Osteoblast (primary cell): ENCODE data around the gene SOS1. TPM values are rescaled to one million over a fixed set of nuclear protein-coding genes. Genes with fewer than 3 reads are reported as not detected.

Experiments
- DNase-seq: peaks from one replicate; pipeline ENCODE4 v3.0.0; 2011; ENCODE audit warnings: low spot score, mixed read lengths; ENCODE audit not compliant: insufficient read length; ENCODE audit errors: missing footprints
- H2AFZ ChIP-seq: 2 replicates; pipeline ENCODE4 v1.6.0; 2011; ENCODE audit warnings: mild to moderate bottlenecking, low read length
- H3K27ac ChIP-seq: 2 replicates; pipeline ENCODE4 v1.5.1; 2011; ENCODE audit warnings: mild to moderate bottlenecking, low read depth, low read length, moderate library complexity
- H3K27me3 ChIP-seq: 2 replicates; pipeline ENCODE4 v1.6.0; 2012; ENCODE audit warnings: mild to moderate bottlenecking, control low read depth, inconsistent platforms, low read length, moderate library complexity; ENCODE audit not compliant: insufficient read depth
- H3K36me3 ChIP-seq: 2 replicates; pipeline ENCODE4 v1.5.1; 2011; ENCODE audit warnings: mild to moderate bottlenecking, low read length, control low read depth, moderate library complexity; ENCODE audit not compliant: insufficient read depth
- H3K4me1 ChIP-seq: 2 replicates; pipeline ENCODE4 v1.5.1; 2011; ENCODE audit warnings: mild to moderate bottlenecking, low read length, control low read depth, moderate library complexity; ENCODE audit not compliant: insufficient read depth
- H3K4me2 ChIP-seq: 2 replicates; pipeline ENCODE4 v1.6.0; 2011; ENCODE audit warnings: mild to moderate bottlenecking, low read length; ENCODE audit not compliant: insufficient read depth
- H3K4me3 ChIP-seq: fragments of 200-600 bp; sonication (generic); 3 replicates; pipeline ENCODE4 v1.5.1; 2012; ENCODE audit warnings: mild to moderate bottlenecking, low read length, inconsistent platforms; ENCODE audit not compliant: insufficient read depth
- H3K79me2 ChIP-seq: 2 replicates; pipeline ENCODE4 v1.6.0; 2012; ENCODE audit warnings: mild to moderate bottlenecking, low read length, control low read depth, inconsistent platforms; ENCODE audit not compliant: insufficient read depth
- H3K9me3 ChIP-seq: 2 replicates; pipeline ENCODE4 v1.5.1; 2011; ENCODE audit warnings: low read depth, low read length, control low read depth
- H4K20me1 ChIP-seq: 2 replicates; pipeline ENCODE4 v1.6.0; 2012; ENCODE audit warnings: mild to moderate bottlenecking, low read length, control low read depth; ENCODE audit not compliant: insufficient read depth
- total RNA-seq: library from RNA; depleted of rRNA; stranded (reverse); fragments of >200 nt; gene quantifications from 2 replicates; pipeline ENCODE4 v1.2.3, GENCODE V29; 2012
- TF ChIP-seq, protein P1 (sequence below): IDR thresholded peaks from 2 replicates; pipeline ENCODE4 v1.5.1; 2011; ENCODE audit warnings: mild to moderate bottlenecking, low read depth, low read length, moderate library complexity; ENCODE audit errors: extremely low read depth

SOS1 gene
- total RNA-seq, 1 donor = 28.6 TPM

DNA sequence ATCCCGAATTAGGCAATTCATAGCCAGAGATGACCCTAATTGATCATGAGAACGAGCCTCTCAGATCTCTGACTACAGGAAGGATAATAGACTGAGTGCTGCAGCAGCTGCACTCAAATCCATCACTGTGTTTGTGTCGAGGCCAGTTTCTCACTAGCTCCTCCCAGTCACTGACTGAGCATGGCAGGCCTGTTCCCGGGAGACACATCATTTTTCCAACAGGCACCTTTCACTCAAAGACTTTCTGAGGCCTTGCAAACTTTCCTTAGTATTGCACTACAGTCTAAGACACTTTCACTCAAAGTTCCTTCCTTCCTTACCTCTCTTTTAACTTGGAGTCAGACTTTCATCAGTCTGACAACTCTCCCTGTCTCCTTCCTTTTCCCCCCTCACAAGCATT lies 13.7 kb downstream of the SOS1 start:
- no peak overlapping the region for H3K4me3 ChIP-seq

DNA sequence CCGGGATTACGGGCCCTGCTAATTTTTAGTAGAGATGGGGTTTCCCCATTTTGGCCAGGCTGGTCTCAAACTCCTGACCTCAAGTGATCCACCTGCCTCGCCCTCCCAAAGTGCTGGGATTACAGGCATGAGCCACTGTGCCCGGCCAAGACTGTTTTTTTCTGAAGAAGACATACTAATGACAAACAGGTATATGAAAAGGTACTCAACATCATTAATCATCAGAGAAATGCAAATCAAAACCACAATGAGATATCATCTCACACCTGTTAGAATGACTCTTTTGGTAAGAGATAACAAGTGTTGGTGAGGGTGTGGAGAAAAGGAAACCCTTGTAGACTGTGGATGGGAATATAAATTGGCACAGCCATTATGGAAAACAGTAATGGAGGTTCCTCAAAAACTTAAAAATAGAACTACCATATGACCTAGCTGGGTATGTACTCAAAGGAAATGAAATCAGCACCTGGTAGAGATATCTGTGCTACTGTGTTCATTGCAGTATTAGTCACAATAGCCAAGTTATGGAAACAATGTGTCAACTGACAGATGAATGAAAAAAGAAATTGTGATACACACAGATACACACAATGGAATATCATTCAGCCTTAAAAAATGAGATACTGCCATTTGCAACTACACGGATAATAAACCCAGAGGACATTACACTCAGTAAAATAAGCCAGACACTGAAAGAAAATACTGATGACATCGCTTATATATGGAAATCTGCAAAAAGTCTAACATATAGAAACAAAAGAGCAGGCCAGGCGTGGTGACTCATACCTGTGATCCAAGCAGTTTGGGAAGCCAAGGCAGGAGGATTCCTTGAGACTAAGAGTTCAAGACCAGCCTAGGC lies 20.8 kb downstream of the SOS1 start:
- Histone ChIP-seq H2AFZ (no peak overlapping the region), H3K36me3 (no peaks in the 10 kb centered on the region), H3K27me3 (no peaks in the 10 kb centered on the region), H3K27ac (no peak overlapping the region), H3K4me1 (peaks cover 4% of the 10 kb centered on the region), H3K79me2 (peaks cover 90% of the 10 kb centered on the region), H4K20me1 (peaks cover 42% of the 10 kb centered on the region), H3K4me3 (no peak overlapping the region), H3K4me2 (no peak overlapping the region), H3K9me3 (no peaks in the 10 kb centered on the region)
- no peak for DNase-seq
- TF ChIP-seq, protein P1, sequence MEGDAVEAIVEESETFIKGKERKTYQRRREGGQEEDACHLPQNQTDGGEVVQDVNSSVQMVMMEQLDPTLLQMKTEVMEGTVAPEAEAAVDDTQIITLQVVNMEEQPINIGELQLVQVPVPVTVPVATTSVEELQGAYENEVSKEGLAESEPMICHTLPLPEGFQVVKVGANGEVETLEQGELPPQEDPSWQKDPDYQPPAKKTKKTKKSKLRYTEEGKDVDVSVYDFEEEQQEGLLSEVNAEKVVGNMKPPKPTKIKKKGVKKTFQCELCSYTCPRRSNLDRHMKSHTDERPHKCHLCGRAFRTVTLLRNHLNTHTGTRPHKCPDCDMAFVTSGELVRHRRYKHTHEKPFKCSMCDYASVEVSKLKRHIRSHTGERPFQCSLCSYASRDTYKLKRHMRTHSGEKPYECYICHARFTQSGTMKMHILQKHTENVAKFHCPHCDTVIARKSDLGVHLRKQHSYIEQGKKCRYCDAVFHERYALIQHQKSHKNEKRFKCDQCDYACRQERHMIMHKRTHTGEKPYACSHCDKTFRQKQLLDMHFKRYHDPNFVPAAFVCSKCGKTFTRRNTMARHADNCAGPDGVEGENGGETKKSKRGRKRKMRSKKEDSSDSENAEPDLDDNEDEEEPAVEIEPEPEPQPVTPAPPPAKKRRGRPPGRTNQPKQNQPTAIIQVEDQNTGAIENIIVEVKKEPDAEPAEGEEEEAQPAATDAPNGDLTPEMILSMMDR = no peak

More for the DNA sequence above, 13.7 kb downstream of the SOS1 start:
- Histone ChIP-seq H3K4me2 (no peak overlapping the region), H2AFZ (no peak overlapping the region), H3K27ac (no peak overlapping the region), H4K20me1 (peaks cover 39% of the 10 kb centered on the region), H3K4me1 (no peaks in the 10 kb centered on the region), H3K27me3 (no peaks in the 10 kb centered on the region), H3K9me3 (no peaks in the 10 kb centered on the region), H3K36me3 (no peaks in the 10 kb centered on the region), H3K79me2 (peaks cover 91% of the 10 kb centered on the region)
- TF ChIP-seq, protein P1 = no peak
- DNase-seq = peak; percentile 84

DNA sequence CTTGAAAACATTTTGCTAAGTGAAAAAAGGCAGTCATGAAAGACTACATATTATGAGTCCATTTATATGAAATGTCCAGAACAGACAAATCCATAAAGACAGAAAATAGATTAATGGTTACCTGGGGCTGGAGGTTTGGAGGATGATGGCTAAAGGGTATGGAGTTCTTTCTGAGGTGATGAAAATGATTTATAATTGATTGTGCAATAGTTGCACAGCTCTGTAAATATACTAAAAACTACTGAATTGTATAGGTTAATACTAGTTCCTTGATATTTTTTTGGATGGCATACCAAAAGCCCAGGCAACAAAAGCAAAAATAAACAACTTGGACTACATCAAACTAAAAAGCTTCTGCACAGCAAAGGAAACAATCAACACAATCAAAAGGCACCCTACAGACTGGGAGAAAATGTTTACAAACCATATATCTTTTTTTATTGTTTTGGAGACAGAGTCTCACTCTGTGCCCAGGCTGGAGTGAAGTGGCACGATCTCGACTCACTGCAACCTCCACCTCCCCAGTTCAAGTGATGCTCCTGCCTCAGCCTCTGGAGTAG lies 21.5 kb downstream of the SOS1 start:
- Histone ChIP-seq H3K27ac (no peak overlapping the region), H3K27me3 (no peaks in the 10 kb centered on the region), H3K4me2 (no peak overlapping the region), H4K20me1 (peaks cover 41% of the 10 kb centered on the region), H2AFZ (no peak overlapping the region), H3K4me1 (peaks cover 4% of the 10 kb centered on the region), H3K9me3 (no peaks in the 10 kb centered on the region), H3K79me2 (peaks cover 89% of the 10 kb centered on the region), H3K4me3 (no peak overlapping the region), H3K36me3 (no peaks in the 10 kb centered on the region)
- TF ChIP-seq, protein P1 = no peak
- no peak for DNase-seq

DNA sequence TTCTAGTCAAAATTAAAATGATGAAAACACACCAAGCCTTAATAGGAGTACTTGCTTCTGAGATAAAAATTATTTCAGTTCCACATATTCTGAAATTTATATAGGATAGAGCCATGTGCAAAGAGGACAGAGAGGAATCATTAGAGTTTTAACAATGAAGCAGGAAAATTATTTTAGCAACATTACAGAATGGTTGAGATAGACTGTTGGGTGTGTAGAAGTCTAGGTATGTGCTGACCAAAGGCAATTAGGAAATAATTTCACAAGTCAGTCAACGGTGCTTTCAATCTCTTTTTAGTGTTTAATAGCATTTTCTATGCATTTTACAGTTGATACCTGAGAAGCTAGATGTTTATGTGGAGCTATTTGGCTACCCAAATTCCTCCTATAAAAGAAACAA lies 25.2 kb downstream of the SOS1 start:
- no peak overlapping the region for H3K4me3 ChIP-seq
- H3K4me2 ChIP-seq = no peak overlapping the region
- peaks cover 82% of the 10 kb centered on the region for H3K79me2 ChIP-seq
- no peak overlapping the region for H3K27ac ChIP-seq
- no peak for DNase-seq
- TF ChIP-seq, protein P1 = no peak
- no peaks in the 10 kb centered on the region for H3K27me3 ChIP-seq
- H3K4me1 ChIP-seq = peaks cover 4% of the 10 kb centered on the region
- H3K36me3 ChIP-seq = no peaks in the 10 kb centered on the region
- no peaks in the 10 kb centered on the region for H3K9me3 ChIP-seq
- H2AFZ ChIP-seq = no peak overlapping the region
- peaks cover 35% of the 10 kb centered on the region for H4K20me1 ChIP-seq
